Hematopoietic multipotent progenitor cell treated with erythropoietin and hydrocortisone succinate and interleukin-3 and kit ligand, for 15 days (in vitro differentiated cells): ENCODE results near the gene UBAC2.
"Not testable (repeated sequence)": the region's sequence is repeated elsewhere in the genome, so short reads cannot be mapped to it uniquely, and the experiment has no call there.

Experiments
- DNase-seq: peaks from one replicate; pipeline ENCODE4 v3.0.0-alpha.2; 2015; ENCODE audit warnings: low spot score

Gene UBAC2

DNA sequence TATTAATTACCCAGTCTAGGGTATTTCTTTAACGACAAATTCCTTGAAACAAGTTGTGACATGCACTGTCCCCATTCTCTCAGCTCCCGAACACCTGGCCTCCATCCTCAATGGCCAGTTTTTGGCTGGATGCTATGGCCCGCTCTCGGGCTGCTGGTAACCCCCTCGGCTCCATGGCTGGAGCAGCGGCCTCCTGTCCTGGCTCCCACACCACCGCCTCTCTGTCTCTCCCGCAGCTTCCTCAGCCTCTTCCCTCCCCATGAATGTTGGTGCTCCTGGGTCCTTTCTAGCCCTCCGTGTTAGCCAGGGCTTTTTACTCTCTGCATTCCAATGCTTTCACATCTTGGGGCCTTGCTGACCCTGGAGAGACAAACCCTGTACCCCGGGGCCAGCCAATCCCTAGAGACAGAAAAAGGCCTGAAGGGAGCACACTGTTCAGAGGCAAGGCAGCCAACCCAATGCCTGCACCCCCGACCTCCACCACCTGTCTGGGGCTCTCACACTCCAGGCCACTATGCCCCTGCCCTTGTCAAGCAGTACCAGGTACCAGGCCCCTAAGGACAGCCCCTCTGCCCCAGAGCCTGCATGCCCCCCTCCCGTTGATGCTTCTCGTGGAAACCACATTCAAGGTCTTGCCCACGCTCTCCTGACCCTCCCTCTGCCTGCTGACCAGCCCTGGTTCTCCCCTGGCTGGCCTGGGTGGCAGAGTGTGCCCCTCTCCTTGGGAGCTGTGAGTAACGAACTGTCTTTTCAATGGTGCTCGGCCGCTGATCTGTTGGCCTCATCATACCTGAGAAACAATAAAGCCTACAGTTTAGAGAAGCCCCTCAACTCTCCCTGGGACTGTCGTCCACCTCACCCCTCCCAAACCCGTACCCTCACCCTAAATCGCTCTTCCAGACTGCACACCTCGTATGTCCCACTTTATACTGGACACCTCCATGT is 193.4 kb downstream of the UBAC2 start:
- DNase-seq = no peak

DNA sequence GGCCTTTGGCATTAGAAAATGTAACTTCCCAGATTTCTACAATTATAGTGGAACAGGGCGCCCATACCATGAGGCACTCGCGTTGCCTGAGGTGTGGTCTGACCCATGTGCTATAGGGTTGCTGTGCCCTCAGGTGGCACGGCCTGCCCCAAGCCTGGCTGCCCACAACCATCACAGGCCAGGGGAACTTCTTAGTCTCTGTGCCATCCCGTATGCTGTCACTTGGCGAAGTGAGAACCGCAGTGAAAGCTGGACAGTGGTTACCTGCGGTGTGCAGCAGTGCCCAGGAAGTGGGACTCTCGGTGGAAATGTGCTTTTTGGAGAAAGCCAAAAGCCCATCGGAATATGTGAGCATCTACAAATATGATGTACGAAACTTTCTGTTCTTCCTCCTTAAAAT is 194.8 kb downstream of the UBAC2 start:
- DNase-seq = no peak

DNA sequence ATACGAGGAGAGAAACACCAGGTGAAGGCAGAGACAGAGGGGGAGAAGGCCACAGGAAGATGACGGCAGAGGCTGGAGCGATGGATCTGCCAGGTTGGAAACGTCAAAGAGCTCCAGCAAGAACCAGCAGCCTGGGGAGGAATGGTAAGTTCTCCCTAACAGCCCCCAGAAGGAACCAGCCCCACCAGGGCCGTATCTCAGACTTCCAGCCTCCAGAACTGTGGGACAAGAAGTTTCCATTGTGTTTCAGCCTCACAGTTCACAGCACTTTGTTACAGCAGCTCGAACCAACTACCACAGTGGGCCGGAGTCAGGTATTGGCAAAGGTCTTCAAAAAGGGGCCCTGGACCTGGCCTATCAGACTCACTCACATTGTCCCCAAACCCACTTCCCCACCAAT is 195.8 kb downstream of the UBAC2 start:
- DNase-seq = no peak

DNA sequence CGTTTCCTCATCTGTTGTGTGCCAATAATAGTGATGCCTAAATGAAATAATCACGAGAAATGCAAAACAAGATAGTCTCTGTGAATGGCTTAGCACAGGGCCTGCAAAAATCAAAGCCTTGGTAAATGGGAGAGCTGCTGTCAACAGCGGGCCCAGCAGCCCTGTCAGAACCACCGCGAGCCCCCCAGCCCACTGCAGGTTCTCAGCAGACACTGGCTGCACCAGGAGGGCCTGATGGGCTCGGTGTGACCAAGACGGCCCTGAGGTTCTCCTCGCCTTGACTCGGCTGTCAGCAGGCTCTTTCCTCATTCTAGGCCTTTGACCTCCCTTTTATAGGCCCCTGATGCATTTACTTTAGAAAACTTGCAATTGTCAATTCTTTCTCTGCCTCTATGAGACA is 197.4 kb downstream of the UBAC2 start:
- DNase-seq = no peak

DNA sequence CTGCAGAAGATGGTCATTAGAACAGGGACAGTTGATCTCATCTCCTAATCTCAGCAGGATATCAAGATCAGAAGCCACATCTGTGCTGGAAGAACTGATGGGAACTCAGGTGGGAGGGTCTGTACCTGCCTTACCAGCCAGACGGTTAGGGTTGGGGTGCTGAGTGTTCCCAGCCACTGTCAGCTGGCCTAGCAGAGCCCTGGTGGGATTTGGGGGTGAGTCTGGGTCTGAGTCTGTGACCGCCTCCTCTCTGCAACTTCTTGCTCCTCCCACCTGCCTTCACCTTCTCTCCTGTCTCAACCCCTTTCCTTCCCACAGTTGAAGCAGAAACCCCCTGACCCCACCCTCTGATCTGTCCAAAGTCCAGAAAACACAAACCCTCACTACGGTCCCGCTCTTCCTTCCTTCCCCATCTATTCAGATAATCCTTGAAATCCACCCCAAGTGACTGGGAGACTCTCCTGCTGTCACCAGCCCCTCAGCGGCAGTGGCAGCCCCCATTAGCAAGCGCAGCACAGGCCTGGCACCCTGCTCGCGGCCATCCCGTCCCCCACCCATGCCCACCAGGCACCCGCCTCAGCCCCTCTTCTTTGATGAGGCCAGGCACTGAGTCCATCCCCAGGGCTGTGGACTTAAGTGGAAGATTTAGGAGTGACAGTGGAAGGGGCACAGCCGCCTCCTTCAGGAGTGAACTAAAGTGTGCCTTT is 198.4 kb downstream of the UBAC2 start:
- DNase-seq = no peak

DNA sequence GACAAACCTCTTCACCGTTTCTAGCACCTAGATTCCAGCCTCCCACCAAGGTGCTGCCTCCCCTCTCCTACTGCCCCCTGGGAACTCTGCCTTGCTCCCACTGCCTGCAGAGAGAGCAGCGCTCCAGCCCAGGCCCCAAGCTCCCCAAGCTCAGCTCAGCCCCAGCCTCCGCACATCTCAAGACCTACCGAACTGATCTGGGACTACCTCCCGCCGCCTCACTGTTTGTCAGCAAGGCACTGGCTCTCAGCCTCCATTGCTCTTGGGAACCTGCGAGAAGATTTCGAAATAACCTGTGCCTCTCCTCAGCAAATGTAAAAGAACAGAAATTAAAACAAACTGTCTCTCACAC is 198.9 kb downstream of the UBAC2 start:
- no peak for DNase-seq

DNA sequence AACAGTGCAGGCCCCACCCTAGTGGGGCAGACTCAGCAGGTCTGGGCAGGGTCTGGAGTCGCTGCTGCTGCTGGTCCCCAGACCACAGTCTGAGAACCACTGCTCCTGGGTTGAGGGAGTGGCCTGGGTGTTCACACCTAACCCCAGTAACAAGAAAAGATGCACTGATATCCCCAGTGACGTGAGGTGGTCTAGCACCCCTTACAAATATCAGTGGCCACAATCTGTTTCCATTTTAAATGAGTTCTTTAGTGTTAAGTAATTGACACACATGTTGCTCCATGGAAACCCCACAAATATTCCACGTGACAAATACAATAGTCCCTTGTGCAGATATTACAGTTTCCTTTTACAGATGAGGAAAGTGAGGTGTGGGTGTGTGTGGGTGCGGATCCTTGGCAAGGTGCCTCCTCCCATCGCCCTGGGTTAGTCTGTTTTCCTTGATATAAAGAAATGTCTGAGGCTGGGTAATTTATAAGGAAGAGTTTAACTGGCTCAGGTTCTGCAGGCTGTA is 202.9 kb downstream of the UBAC2 start:
- no peak for DNase-seq

DNA sequence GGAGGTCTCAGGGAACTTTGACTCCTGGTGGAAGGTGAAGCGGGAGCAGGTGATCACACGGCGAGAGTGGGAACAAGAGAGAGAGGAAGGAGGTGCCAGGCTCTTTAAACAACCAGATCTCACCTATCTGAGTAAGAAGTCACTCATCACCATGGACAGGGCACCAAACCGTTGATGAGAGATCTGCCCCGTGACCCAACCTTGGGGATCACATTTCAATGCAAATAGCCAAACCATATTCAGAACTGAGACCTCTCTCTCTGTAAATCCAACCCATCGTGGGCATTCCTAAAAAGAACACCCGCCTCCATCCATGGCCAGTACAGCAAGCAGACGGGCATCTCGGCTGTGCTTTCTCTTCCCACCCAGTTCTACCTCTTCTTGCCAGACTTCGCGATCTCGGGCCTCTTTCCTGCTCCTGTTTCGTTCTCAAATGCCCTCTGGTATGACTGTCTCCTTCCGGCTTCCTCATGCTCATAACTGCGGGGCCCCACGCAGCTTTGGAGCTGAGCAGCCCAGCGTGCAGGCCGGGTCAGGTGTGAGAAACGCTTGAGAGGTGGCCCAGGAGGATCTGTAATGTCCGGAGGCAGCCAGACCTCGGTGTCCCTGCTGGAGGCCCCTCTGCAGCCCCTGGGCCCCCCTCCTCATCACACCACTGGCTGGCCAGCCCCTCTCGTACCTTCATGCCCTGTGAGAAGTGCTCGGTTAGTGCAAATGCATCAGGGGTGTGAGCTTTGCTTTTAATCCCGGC is 203.5 kb downstream of the UBAC2 start:
- DNase-seq = no peak

DNA sequence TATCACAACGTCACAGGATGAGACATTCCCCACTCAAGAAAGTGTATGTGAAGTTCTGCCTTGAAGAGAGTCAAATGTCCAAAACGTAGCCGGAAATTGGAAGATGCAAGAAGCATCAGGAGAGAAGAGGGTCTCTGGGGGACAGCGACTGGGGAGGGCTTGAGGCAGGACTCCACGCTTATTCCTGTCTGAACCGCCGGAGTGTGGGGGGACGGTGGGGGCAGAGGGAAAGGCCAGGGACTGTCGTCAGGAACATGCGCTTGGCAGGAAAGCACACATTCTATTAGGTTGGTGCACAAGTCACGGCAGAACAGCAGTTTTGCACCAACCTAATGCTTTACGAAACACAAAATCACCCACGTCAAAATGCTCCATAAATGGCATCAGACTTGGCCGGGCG is 205.3 kb downstream of the UBAC2 start:
- DNase-seq = no peak

DNA sequence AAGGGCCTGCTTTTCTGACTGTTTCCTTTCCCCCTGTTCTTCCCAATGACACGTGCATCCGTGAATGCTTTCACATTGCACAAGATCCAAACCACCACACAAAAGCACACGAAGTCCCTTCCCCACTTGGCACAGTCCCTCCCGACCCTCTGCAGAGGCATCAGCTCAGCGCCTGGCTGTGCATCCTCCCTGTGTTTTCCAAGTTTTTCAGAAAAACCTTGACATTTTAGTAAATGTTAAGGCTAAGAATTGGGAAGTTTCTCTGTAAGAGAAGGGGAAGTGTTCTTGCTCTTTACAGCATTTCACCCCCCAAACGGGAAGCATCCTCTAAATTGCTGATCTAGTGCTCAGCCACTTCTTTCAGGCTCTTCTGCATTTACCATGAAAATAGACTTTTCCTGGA is 206.1 kb downstream of the UBAC2 start:
- DNase-seq = no peak

DNA sequence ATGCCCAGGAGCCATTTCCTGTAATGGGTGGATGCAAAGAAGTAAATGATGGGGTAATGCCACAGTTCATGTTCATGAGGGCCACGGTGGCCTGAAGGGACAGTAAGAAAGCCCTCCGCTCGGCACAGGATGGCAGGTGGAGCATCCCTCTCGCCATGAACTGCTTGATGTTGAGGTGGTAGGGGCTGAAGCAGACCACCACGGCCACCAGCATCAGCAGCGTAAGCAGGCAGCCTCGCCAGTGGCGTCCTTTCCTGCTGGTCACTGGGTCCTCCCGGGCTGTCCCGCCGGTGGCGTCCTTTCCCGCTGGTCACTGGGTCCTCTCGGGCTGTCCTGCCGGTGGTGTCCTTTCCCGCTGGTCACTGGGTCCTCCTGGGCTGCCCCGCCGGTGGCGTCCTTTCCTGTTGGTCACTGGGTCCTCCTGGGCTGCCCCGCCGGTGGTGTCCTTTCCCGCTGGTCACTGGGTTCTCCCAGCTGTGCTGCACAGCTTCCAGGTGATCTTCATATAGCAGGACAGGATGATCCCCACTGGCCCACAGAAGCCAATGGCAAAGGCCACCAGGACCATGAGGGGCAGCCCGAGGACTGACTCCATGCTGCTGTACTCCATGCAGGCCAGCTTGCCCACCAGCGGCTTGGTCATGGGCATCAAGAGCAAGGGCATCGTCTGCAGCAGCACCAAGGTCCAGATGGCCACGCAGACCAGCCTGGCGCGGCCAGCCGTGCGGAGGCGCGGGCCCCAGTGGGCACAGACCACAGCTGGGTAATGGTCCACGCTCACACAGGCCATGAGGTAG is 207.4 kb downstream of the UBAC2 start:
- no peak for DNase-seq

DNA sequence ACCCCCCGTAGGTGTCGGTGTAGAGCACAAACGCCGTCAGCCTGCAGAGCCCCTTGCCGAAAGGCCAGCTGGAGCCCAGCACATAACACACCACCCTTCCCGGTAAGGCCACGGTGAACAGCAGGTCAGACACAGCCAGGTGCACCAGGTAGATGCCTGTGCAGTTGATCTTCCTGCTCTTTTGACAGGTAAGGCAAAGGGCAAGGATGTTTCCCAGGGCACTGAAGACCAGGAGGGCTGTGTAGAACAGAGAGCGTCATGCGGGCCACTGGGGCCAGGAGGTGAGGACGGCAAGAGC is 208.0 kb downstream of the UBAC2 start:
- no peak for DNase-seq

DNA sequence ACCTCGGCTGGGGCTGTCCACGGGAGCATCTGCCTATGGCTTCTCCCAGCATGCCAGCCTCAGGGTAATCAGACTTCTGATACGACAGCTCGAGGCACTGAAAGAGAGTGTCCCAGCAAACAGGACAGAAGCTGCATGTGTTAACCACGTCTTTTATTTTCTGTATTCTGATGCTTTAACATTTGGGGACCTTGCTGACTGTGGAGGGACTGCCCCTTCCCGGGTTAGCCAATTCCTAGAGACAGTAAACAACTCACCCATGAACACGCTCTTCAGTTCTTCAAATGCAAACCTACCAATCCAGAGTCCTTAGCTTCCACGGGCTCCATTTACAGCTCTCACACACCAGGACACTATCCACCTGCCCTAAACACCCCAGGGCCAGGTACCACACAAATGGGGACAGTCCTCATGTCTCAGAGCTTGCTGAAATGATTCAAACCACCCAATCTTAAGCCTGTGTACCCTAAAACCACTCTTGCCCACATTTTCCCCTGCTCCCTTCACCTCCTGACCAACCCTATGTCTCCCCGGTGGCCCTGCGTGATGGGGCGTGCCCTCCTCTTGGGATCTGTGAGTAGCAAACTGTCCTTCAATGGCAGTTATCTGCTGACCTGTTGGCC is 208.9 kb downstream of the UBAC2 start:
- not testable (repeated sequence) for DNase-seq

DNA sequence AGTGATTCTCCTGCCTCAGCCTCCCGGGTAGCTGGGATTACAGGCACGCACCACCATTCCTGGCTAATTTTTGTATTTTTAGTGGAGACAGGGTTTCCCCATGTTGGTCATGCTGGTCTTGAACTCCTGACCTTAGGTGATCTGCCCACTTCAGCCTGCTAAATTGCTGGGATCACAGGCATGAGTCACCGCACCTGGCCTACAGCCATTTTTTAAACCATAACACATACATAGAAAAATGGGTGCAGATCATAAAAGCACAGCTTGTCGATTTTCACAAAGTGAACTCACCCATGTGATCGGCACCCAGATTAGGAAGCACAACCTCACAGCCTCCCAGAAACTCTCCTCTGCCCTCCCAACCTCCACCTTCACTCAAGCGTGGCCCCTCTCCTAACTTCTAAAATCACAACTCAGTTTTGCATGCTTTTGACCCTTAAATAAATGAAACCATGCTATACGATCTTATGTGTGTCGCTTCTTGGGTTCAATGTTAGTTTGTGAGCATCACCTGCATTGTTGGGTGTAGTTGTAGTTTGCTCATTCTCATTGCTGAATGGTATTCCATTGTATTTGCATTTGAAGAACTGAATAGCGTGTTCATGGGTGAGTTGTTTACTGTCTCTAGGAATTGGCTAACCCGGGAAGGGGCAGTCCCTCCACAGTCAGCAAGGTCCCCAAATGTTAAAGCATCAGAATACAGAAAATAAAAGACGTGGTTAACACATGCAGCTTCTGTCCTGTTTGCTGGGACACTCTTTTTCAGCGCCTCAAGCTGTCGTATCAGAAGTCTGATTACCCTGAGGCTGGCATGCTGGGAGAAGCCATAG is 210.2 kb downstream of the UBAC2 start:
- not testable (repeated sequence) for DNase-seq

DNA sequence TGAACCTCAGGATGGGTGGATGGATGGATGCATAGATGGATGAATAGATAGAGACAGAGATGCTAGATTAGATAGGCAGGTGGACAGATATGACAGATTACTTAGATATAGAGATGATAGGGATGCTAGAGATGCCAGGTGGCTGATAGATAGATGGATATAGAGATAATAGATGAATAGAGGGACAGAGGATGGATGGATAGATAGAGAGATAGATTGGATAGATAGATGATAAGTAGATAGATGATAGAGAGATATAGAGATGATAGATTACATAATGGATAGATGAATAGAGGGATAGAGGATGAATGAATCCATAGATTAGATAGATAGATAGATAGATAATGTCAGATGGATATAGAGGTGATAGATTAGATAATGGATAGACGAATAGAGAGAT is 212.2 kb downstream of the UBAC2 start:
- DNase-seq = no peak

DNA sequence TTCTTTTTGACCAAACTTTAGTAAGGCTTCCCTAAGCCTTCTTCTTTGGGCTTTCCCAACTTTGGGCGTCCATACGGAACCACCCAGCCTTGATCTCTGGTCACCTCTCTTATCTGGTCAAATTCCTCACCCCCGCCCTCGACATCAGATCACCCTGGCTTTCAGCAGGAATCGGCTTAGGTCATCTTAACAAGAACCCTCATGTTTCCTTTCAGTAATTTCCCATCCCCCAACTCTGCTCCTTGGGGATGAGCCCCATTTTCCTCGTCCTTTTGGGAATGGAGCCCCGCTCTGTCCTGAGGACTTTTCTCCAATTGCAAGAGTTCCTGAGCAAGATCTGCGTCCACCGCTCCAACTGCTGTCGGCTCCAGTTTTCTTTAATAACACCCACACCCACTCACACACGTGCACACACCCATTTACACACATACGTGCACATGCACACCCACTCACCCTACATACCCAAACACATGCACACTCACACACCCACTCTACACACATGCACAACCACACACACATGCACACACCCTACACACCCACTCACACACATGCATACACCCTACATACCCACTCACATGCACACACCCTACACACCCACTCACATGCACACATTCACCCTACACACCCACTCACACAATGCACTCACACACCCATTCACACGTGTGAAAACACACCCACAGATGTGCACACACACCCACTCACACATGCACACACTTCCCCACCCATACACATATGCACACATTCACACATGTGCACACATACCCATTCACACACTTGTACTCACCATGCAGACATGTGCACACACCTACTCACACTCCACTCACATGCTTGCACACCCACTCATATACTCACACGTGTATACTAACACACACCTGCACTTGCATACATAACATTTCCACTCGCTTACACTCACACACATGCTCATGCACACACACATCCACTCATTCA is 213.7 kb downstream of the UBAC2 start:
- no peak for DNase-seq

DNA sequence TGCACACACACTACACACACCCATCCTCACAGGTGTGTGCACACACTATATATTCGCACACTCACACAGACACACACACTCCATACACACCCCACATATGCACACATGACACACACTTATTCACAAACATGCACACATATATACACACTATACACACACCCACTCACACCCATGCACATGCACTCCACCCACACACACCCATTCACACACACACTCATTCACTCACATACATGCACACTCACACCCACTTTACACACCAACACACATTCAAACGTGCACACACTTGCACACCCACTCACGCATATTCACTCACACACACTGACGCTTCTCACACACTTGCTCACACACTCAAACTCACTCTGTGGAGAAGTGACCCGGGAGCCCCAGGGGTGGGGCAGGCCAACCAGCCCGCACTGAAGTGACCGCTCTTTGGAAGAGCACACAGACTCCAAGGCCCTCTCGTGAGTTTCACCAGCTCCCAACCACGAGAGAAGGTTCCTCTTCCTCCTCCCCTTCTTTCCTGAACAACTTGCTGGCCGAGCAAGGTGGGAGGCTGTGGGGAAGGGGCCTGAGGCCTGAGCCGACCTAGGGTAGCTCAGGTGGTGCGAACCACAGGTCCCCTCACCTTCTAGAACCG is 214.5 kb downstream of the UBAC2 start:
- no peak for DNase-seq

DNA sequence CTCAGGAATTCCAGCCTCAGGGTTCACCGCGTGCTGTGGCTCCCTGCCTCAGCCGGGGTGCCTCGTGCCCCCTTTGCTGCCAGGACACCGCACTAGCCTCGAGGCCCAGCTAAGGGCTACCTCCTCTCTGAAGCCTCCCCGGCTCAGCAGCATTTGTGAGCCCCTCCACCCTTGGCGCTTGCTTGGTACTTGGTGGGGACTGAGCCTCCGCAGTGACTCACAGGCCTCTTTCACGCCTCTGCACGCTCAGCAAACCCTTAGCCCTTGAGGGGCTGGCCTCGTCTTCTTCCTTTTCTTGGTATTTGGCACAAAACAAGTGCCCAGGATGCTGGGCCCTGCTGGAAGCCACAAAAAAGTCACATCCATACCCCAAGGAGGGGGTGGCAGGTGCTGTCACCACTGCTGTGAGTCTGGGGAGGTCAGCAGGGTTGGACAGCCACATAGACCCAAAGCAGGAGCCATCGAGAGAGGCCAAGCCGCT is 215.2 kb downstream of the UBAC2 start:
- DNase-seq = no peak
